Caki2 (cell line): ENCODE data around the gene DLG5. TPM values are rescaled to one million over a fixed set of nuclear protein-coding genes. Genes with fewer than 3 reads are reported as not detected.

Experiments used
- DNase-seq: peaks from one replicate; pipeline ENCODE4 v3.0.0-alpha.2; 2015; ENCODE audit warnings: low read depth
- in situ Hi-C: cut with HindIII; loops from 2 replicates; pipeline ENCODE4 v1.10.0; 2016; ENCODE audit warnings: low sequenced_read_pairs, low pct_unique_long_range_greater_than_20kb, mixed read lengths
- total RNA-seq: library from RNA; depleted of rRNA; stranded (reverse); fragments of >200 nt; shearing (Covaris generic); gene quantifications from 2 replicates; pipeline ENCODE4 v1.2.3, GENCODE V29; 2014; ENCODE audit warnings: low replicate concordance

The DLG5 gene
- total RNA-seq, 1 experiment from 2014 or later = 21.2 TPM

DNA sequence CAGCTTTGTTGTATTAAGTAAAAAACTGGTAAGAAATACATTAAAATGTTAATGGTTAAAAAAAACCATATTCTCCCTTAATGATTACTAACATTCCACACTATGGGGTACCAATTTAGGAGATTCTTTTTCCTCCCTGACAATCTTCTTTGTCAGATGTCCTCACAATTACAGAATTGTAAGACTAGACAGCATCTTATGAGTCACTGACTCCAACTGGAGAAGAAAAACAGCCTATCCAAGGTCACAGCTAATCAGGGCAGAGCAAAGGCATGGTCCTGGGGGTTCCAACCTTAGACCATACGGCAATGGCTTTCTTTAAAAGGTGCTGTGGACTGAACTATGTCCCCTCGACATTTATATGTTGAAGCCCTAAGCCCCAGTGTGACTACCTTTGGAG, 127.6 kb downstream of the DLG5 start:
- in situ Hi-C loops = no loop called here

DNA sequence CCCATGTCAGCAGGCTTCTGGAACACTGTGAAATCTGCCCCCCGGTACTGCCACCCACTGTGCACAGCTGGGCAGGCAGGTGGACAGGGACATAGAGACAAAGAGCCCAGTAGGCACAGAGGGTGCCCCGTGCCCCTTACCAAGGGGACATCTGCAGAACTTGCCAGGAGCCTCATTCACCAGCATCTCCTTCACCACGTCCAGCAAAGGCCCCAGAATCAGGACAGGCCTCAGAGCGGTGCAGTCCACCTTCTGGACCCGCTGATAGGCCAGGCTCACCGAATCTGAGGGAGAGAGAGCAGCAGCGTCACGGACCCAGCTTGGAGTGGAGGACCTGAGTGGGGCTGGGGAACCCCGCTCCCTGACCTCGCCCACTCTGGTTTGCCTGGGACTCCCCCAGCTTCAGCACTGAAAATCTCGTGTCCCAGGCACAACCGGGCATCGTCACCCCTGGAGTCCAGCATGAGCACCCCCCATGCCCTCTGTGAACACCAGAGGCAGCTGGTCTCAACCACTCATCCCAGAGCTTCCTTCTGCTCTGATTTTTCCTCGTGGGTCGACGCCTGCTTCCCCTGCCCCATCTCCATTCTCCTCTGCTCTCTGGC, 130.1 kb downstream of the DLG5 start:
- no peak for DNase-seq
- in situ Hi-C loops = no loop called here

More for the DNA sequence above, 127.6 kb downstream of the DLG5 start:
- no peak for DNase-seq

DNA sequence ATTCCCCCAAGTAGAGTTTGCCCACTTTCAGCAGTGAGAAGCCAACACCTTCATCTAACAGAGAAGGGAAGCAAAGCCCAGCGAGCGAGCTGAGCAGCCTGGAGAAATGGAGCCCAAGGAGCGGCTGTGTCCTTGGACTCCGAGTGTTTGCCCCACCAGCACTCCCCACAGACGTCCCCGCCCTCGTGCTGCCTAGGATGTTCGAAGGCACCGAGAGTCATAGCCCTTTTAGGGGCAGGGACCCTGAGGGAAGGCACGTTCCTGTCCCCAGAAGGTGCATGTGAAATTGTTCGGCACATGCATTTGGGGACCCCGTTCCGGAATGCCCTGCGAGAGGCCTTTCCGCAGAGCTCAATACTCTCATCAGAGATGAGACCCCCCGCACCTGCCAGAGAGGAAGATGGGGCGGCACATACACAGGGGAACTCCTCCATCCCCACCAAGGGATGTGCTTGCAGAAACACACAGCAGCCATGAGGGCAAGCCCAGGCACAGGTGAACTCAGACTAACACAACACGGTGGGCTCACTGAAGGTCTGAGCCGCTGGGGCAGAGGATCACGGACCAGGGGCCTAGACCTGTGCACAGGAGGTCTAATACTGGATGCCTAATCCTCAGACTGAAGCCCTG, 131.0 kb downstream of the DLG5 start:
- no peak for DNase-seq
- in situ Hi-C loops = no loop called here

DNA sequence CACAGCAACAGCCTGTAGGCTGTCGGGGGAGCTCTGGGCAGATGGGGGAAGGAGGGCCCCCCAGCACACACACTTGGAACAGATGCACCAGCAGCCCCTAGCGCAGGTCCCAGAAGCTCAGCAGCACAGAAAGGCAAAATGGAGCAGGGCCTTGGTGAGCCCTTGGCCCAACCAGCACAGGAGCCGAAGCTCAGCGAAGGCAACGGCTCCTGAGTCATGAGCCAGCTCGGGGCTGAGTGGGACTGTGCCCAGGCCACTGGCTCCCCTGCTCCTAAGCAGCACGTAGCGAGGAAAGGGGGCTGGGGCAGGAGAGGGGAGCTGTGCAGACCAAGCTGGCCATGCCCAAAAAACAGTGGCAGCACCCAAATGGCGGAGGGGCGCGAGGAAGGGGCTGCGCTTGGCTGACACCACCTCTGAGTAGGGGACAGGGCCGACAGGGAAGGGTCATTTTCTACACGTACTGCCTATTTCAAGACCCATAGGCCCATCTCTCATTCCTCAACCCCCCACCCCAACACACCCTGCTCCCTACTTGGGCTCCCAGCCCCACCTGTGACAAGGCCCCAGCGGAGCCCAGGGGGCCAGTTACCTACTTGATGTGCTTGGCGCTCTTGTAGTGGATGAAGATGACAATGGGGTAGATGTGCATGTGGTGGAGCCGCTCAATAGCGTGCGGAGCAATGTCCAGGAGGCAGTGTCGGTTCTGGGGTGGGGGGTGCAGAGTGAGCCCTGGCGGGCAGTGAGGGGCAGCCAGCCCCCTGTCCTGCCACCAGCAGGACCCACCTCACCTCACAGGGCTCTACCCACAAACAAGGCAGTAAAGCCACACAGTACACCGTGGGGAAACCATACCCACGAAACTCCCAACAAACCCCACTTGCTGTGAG, 132.1 kb downstream of the DLG5 start:
- in situ Hi-C loops = no loop called here
- DNase-seq = no peak

DNA sequence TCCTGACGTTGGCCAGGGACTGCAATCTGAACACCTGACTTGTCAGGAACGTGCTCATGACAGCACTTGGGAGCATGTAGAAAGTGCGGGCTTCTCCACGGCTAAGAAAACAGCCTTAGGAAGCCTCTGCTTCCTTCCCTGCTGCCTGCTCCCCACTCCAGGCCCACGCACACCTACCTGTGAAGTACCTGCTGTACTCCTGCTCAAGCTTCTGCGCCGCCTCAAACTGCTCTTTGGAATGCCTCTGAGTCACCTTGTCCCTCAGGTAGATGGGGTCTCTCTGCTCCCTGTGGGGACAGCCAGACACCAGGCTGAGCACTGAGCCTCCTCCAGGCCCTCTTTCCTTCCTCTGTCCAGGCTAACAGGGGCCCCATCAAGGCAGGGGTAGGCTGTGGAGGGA, 132.7 kb downstream of the DLG5 start:
- in situ Hi-C loops = no loop called here
- DNase-seq = no peak

DNA sequence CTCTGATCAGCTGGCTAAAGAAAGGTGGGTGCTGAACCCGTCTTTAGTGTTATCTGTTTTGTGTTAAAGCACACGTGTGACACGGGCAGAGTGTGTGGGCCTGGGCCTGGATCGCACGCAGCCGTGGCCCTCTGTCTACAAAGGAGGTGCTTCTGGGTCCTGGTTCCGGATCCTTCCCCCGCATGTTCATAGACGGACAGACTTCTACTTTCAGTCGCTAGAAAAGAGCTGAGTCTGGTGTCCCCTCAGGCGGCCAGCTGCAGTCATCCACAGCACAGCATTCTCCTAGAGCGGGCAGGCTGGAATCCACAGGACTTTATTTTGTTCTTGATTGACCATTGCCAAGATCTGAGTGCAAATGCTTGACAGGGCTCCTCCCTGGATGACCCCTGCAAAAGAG, 134.4 kb downstream of the DLG5 start:
- in situ Hi-C loops = no loop called here
- no peak for DNase-seq

DNA sequence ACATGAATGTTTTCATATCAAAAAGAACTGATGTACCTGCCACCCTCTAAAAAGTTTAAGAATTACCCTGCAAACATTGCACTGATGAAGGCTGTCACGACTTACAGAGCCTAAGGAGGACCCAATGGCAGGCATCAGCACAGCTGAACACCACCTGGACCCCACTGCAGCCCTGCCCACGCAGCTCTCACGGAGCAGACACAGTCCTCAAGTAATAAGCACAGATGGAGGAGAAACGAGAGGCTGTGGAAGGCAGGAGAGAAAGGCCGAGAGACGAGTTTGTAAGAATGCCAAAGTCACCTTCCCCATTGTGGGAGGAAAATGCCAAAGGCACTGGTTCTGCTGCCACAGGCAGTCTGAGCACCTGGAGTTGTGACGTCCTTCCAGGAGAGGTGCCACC, 135.0 kb downstream of the DLG5 start:
- in situ Hi-C loops = no loop called here
- DNase-seq = no peak

DNA sequence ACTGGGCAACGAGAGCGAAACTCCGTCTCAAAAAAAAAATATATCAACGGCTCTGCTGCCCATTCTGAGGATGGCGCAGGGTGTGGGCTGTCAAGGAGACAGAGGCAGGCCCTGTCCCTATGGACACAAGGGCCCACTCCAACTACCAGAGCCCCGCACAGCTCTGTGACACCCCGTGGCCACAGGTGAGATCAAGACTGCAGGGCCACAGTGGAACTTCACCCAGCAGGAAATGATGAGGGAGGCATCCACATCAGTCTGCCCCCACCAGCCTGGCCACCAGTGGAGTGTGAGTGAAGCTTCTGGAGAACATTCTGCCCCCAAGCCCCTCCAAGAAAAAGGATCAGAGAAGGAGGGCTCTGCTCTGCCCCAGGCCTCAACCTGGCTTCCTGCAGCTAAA, 136.7 kb downstream of the DLG5 start:
- in situ Hi-C loops = no loop called here
- DNase-seq = no peak

DNA sequence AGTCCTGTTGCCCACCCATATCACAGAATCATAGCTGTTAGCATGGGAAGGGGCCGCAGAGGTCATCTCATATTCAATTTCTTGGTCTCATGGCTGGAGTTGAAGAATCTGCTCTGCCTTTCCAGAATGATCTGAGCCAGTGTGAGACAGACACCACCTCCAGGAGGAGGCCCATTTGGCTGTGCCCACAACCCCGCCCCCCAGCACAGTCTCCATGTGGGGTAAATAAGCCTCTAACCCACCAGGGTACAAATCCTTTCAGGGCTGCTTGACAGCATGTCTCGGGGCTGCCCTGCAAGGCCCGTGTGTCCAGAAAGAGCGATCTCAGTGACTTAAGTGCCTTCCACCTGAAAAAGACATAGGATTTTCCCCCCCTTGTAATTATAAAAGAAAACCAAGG, 137.5 kb downstream of the DLG5 start:
- in situ Hi-C loops = no loop called here

DNA sequence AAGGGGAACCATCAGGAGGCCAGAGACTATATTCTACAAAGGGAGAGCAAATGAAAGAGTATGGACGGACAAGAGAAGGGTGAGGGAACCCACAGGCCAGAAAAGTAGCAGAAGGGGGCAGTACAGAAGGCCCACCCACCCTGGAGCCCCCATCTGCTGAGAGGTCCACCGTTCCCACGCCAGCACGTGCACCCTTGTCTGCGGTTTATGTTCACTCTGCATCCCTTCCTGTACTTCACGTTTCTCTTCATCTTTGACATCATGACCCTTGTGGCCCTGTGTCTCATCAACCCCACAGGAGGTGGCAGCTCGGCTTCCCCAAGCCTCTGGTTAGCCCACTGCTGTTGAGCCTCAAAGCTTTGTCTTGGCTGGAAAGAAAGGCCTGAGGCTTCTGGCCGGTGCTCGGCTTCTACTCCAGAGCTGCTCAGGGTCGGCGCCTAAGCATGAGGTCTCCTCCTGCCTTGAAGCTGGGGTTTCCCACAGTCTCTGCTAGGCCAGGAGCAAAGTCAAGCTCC, 138.0 kb downstream of the DLG5 start:
- in situ Hi-C loops = no loop called here
- DNase-seq = no peak

More for the DNA sequence above, 137.5 kb downstream of the DLG5 start:
- DNase-seq = no peak

DNA sequence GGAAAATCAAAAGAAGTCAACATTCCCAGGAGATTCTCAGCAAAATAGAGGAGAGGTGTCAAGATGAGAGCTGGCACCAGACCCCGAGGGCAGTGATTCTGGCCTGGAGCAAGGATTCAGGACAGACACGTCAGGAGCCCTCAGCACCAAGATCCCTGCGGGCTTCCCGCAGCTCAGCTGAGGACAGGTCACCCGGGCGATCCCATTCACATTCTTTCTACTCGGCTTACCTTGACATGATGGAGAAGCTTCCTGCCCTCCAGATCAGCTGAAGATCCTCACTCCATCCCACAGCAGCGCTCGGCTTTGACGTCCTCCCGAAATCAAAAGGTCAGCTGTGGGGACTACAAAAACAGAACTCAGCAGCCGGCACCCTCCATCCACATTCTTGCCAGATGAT, 139.1 kb downstream of the DLG5 start:
- in situ Hi-C loops = no loop called here
- no peak for DNase-seq

DNA sequence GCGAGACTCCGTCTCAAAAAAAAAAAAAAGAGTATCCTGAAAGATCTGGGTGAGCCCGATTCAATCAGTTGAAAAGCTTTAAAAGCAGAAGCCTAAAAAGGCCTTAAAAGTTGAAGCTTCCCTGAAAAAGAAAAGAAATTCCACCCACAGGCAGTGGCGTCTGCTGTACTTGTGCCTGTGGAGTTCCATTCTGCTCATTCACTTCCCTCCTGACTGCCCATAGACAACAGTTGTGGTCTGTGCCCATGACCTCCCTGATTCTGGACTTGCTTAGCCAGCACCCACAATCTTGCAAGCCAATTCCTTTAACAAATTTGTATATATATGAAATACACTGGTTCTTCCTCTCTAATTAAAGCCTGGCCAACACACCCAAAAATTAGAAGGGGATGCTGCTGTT, 141.7 kb downstream of the DLG5 start:
- in situ Hi-C loops = no loop called here
- no peak for DNase-seq

DNA sequence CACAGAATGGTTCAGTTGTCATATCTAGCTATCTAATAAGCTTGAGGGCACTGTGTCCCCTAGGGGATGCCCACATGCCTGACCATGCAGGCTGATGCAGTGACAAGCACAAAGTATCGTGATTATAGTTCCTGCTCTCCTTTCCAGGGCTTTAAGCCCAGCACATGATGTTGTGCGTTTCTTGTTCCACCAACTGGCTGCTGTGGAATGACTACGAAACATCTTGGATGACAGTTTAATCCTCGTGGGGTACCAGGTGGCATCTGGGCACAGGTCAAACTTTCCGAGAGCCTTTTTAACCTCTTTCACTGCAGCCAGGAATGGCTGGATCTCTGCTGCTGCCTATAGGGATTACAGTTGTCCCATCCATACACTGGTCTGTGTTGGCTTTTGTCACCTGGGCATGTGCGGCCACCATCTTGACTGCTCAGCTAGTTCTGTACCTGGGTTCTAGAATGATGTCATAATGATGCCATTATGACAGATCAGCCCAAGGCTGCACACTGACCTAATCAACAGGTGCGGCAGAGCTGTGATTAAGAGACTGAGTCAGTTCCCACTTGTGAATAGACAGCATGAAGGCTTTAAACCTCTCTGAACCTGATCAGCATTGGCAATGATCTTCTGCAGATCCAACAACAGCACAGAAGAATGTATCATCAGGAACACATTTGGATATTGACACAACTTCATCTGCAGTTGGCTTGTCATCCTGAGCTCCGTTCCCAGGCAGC, 144.1 kb downstream of the DLG5 start:
- in situ Hi-C loops = no loop called here

DNA sequence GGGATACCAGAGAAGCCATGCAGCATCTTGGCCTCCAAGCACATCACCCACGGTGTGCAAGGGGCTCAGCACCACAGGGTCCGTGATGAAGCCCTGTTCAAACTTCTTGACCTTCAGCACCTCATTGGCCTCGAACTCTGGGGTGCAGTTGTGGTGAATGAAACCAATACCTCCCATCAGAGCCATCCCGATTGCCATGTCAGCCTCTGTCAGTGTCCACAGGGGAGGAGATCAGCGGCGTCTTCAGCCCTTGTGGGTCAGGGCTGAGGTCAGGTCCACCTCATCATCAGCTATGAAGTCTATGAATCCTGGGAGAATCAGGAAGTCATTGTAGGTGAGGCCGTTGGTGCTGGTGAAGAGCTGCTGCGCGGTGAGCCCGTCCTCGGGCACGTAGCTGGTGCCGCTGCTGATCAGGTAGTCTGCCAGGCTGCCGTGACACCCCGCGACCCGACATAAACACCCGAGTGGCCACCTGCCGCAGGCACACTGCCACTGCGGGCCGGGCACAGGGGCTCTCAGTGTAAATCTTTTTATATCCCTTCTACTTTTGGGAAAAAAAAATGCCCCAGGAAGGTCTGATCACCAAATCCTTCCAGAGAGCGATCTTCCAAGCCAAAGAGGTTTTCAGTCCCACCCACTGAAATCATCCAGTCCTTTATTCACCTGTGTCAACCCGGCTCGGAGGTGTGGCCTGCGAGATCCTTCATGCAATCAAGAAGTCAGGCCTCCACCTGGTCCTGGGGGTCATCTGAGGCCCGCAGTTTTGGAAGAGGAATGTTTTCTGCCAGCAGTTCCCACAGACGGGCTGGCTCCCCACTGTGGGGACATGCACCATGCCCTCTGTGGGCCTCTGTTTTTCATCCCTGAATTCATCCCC, 144.9 kb downstream of the DLG5 start:
- in situ Hi-C loops = no loop called here
- no peak for DNase-seq

More for the DNA sequence above, 144.1 kb downstream of the DLG5 start:
- DNase-seq = no peak

DNA sequence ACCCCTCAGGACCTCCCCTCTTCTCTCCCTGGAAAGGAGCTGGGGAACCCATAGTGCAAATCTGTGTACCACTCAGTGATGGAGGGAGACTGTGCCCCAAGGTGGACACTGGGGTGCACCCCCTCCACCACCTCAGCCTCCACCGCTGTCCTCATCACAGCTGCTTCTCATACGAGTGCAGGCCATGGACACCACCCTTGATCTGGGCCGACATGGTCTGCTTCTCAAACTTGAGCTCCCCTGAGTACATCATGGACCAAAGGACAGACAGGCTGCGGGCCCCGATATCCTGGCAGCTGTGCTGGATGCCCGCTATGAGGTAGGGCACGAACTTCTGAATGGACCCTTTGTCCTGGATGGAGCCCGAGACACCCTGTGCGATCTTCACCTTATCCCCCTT, 146.4 kb downstream of the DLG5 start:
- DNase-seq = no peak
- in situ Hi-C loops = no loop called here

DNA sequence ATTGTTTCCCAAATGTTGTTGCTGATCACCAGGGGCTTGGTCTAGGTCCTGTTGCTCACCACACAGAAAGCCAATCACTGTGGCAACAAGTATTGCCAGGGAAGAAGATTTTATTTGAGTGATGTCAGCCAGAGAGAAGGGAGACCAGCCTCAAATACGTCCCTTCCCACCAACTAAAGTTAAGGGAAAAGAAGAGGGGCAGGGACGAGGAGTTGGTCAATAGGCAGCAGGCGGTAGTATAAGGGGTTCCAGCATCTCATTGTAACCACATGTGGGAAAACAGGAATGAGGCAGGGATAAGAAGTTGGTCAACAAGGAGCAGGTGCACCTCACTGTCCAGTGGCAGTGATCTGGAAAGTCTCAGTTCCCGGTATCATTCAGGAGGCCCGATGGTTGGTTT, 150.1 kb downstream of the DLG5 start:
- in situ Hi-C loops = no loop called here
- DNase-seq = no peak

DNA sequence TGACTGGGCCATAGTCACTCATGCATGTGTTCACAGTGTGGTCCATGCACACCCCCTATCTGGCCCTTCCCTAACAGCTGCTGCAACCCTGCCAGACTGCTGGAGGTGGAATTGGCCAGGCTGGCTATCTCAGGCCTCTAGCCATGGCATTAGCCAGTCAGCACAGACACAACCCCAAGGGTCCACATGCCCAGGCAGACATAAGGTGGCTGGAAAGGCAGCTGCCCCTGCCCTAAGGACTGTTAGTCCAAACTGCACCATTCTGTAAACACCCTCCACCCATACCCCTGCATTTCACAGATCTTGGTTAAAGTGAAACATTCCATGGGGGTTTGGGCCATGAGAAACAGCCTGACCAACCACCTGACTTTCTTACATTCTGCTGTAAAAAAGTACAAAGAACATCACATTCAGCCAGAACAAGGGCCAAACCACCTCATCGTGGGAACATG, 151.6 kb downstream of the DLG5 start:
- no peak for DNase-seq
- in situ Hi-C loops = no loop called here
